ENCODE data around the gene PPFIBP1. TPM values are rescaled to one million over a fixed set of nuclear protein-coding genes. Genes with fewer than 3 reads are reported as not detected.

PPFIBP1 gene
- total and polyA plus RNA-seq, 2 of the 4 experiments (the other 2 are of a cell fraction) = 30.4 to 72.2 TPM

DNA sequence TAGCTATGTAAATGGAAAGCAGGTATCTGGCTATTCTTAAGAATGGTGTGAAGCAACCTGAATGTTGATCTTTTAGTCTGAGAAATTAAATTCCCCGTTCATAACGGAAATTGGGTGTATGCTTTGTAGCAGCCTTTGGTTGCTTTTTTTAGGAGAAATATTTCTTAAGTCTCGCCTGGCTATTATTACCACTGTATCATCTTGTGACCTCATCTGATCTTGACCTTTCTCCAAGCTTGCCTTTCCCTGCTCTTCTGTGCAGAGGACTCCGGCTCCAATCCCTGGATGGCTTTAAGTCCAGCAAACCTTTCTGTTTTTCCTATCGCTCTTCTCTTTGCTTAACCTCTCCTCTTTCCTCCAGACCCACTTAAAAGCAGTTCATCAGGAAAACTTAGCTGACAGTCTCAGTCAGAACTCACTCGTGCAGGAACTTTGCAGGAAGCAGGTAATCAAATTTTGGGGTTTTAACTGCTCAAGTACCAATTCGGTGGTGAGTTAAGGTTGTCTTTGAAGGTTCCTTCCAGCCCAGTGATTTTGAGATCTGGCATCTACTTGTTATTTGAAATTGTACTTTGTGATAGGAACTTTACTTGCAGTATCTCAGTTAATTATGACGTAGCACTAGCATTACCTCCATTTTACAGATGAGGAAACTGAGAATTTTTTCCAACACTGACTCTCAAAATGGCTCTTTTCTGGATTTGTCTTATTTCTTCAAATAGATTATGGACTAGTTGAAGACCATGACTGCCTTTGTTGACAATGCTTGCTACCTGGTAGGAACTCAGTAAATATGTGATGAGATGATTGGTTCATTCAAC, 14.1 kb downstream of the PPFIBP1 start:
- Histone ChIP-seq H3K4ac (ENCODE audit: low read depth, low read length) (peak overlapping the region; percentile 21; the same call in 1 of the 2 replicates), H4K20me1 (ENCODE audit: insufficient read depth, low read length) (peaks cover 53% of the 10 kb centered on the region; the same call in 1 of the 2 replicates), H2AK9ac (replicated peaks; ENCODE audit: low read depth, low read length, poor library complexity) (no peak overlapping the region), H3K27me3 (ENCODE audit: control insufficient read depth, insufficient read depth, low read length) (no peaks in the 10 kb centered on the region), H3K4me2 (ENCODE audit: low read depth, low read length) (no peak overlapping the region), H4K8ac (ENCODE audit: low read depth in 2 of 2, low read length in 2 of 2) (no peak overlapping the region), H2BK15ac (ENCODE audit: low read depth, low read length) (no peak overlapping the region), H3K9me3 (ENCODE audit: control insufficient read depth, insufficient read depth, low read length) (no peaks in the 10 kb centered on the region), H2BK5ac (ENCODE audit: low read depth, low read length, poor library complexity, severe bottlenecking) (no peak overlapping the region), H2AFZ (replicated peaks; ENCODE audit: low read length, poor library complexity) (no peak overlapping the region), H4K91ac (ENCODE audit: insufficient read depth, low read depth, low read length) (no peak overlapping the region; the same call in 1 of the 2 replicates), H3K9me1 (ENCODE audit: insufficient read depth, low read length) (peaks cover 29% of the 10 kb centered on the region), H2AK5ac (ENCODE audit: low read depth, low read length) (no peak overlapping the region), H3K27ac (ENCODE audit: insufficient read depth, low read length) (no peak overlapping the region), H2BK20ac (ENCODE audit: low read depth, low read length) (no peak overlapping the region), H3K18ac (ENCODE audit: low read depth, low read length) (no peak overlapping the region), H2BK120ac (ENCODE audit: low read depth, low read length) (no peak overlapping the region), H3K79me1 (ENCODE audit: low read depth in 1 of 2, low read length in 2 of 2) (peaks cover 43 to 86% of the 10 kb centered on the region in 2 experiments), H4K5ac (ENCODE audit: low read depth, low read length) (no peak overlapping the region), H3K9ac (ENCODE audit: low read depth, low read length) (no peak overlapping the region), H3K4me3 (ENCODE audit: insufficient read depth, low read depth, low read length) (no peak overlapping the region), H3K23ac (ENCODE audit: low read depth, low read length) (peak overlapping the region; percentile 8; the same call in 1 of the 2 replicates), H3K56ac (ENCODE audit: extremely low read depth, insufficient read depth, low read length) (no peak overlapping the region), H3K14ac (replicated peaks; ENCODE audit: low read depth, low read length) (0 out of 2 replicates have a peak overlapping the region, but pooled peaks have one; percentile 33), H3K4me1 (ENCODE audit: control insufficient read depth, insufficient read depth, low read length) (peaks cover 16% of the 10 kb centered on the region), H3K36me3 (ENCODE audit: control insufficient read depth, insufficient read depth, low read length) (peaks cover 2% of the 10 kb centered on the region; the same call in 1 of the 2 replicates)
- in situ Hi-C loops (cut with MboI; ENCODE audit: low sequenced_read_pairs) = no loop called here
- 96% methylated on average over 4 of the region's 8 CpGs; no CpG with 5 or more reads in 1 of the 2 experiments for WGBS, 2 experiments (ENCODE audit: extremely low coverage in 2 of 2, insufficient read length in 1 of 2)
- no TSS peak for BruUV-seq (replicated peaks)
- no peak for TF ChIP-seq RAD21 (IDR thresholded peaks at IDR 0.05; ENCODE audit: low read length)
- TF ChIP-seq MXI1 (IDR thresholded peaks at IDR 0.05; ENCODE audit: borderline replicate concordance, low read depth, low read length) = no peak
- TF ChIP-seq MAZ (IDR thresholded peaks at IDR 0.05; ENCODE audit: borderline replicate concordance, low read depth, low read length) = no peak
- no peak for TF ChIP-seq CEBPB (IDR thresholded peaks at IDR 0.05; ENCODE audit: low read depth, low read length)
- TF ChIP-seq, protein P1, sequence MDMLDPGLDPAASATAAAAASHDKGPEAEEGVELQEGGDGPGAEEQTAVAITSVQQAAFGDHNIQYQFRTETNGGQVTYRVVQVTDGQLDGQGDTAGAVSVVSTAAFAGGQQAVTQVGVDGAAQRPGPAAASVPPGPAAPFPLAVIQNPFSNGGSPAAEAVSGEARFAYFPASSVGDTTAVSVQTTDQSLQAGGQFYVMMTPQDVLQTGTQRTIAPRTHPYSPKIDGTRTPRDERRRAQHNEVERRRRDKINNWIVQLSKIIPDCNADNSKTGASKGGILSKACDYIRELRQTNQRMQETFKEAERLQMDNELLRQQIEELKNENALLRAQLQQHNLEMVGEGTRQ (IDR thresholded peaks at IDR 0.05; ENCODE audit: low read depth, low read length) = no peak
- no peak for TF ChIP-seq BHLHE40 (IDR thresholded peaks at IDR 0.05; ENCODE audit: low read depth, low read length)
- TF ChIP-seq RFX5 (IDR thresholded peaks at IDR 0.05; ENCODE audit: low read depth, low read length) = no peak
- no peak for TF ChIP-seq MAFK (IDR thresholded peaks at IDR 0.05; ENCODE audit: low read depth, low read length)
- no peak for TF ChIP-seq RCOR1 (IDR thresholded peaks at IDR 0.05; ENCODE audit: insufficient replicate concordance, low read length)
- TF ChIP-seq, protein P2, sequence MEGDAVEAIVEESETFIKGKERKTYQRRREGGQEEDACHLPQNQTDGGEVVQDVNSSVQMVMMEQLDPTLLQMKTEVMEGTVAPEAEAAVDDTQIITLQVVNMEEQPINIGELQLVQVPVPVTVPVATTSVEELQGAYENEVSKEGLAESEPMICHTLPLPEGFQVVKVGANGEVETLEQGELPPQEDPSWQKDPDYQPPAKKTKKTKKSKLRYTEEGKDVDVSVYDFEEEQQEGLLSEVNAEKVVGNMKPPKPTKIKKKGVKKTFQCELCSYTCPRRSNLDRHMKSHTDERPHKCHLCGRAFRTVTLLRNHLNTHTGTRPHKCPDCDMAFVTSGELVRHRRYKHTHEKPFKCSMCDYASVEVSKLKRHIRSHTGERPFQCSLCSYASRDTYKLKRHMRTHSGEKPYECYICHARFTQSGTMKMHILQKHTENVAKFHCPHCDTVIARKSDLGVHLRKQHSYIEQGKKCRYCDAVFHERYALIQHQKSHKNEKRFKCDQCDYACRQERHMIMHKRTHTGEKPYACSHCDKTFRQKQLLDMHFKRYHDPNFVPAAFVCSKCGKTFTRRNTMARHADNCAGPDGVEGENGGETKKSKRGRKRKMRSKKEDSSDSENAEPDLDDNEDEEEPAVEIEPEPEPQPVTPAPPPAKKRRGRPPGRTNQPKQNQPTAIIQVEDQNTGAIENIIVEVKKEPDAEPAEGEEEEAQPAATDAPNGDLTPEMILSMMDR (conservative IDR thresholded peaks at IDR 0.05; ENCODE audit: low read depth, low read length) = no peak
- no peak for TF ChIP-seq CHD1 (IDR thresholded peaks at IDR 0.05; ENCODE audit: low read depth, low read length)
- TF ChIP-seq, protein P3, sequence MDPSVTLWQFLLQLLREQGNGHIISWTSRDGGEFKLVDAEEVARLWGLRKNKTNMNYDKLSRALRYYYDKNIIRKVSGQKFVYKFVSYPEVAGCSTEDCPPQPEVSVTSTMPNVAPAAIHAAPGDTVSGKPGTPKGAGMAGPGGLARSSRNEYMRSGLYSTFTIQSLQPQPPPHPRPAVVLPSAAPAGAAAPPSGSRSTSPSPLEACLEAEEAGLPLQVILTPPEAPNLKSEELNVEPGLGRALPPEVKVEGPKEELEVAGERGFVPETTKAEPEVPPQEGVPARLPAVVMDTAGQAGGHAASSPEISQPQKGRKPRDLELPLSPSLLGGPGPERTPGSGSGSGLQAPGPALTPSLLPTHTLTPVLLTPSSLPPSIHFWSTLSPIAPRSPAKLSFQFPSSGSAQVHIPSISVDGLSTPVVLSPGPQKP (IDR thresholded peaks at IDR 0.05; ENCODE audit: borderline replicate concordance, low read depth, low read length) = no peak
- no peak for TF ChIP-seq SMC3 (IDR thresholded peaks at IDR 0.05; ENCODE audit: low read depth, low read length)
- TF ChIP-seq POLR2A (IDR thresholded peaks at IDR 0.05; ENCODE audit: low read depth, low read length) = no peak
- ATAC-seq (ENCODE audit: low read depth) (no peak), DNase-seq (no peak)
- dilution Hi-C loops (cut with HindIII; ENCODE audit: low sequenced_read_pairs, unreplicated experiment) = no loop called here
- ChIA-PET POLR2A (ENCODE audit: unreplicated experiment) (no interaction called here), CTCF (no interaction called here)
- intact Hi-C loops (cut with micrococcal nuclease) = no loop called here

All from IMR-90 (cell line).